ENCODE results near the gene MYB.

- TF ChIP-seq CTCF (IDR thresholded peaks at IDR 0.05) = no peak
- no peak for TF ChIP-seq ZFX (IDR thresholded peaks at IDR 0.05; ENCODE audit: borderline replicate concordance)
These were observed 45.3 kb upstream of the MYB start for GRCh38 chr6:135135835-135136234.
